IMR-90 (cell line): Measurements from ENCODE around the gene NETO2. TPM values are rescaled to one million over a fixed set of nuclear protein-coding genes. Genes with fewer than 3 reads are reported as not detected.

Source experiments
- ATAC-seq: fragments of 200-7000 bp; cut with Tn5 transposase; 2 replicates; pipeline ENCODE4 v1.9.1; 2020; ENCODE audit warnings: low read depth, mild to moderate bottlenecking, moderate library complexity
- BruUV-seq: library from RNA; stranded (reverse); fragments of 400-500 nt; replicated peaks from 2 replicates; lab custom pipeline; 2021; lab: Mats Ljungman, UMichigan
- CTCF ChIA-PET: fragments of 300-600 bp; formaldehyde crosslinking; extraction: SDS; loops from one replicate; lab custom pipeline; 2021; ENCODE audit warnings: antibody characterized with exemption; lab: Yijun Ruan, JAX
- POLR2A ChIA-PET: fragments of 300-600 bp; sonication (Branson Sonifier 250); formaldehyde crosslinking; loops from one replicate; lab custom pipeline; 2022; ENCODE audit warnings: antibody characterized with exemption; ENCODE audit not compliant: unreplicated experiment; lab: Charles Lee
- DNase-seq: peaks from one replicate; pipeline ENCODE4 v3.0.0; 2013
- H2AFZ ChIP-seq: replicated peaks from 2 replicates; pipeline ENCODE3; 2013; ENCODE audit warnings: low read length, mild to moderate bottlenecking; ENCODE audit not compliant: poor library complexity
- H2AK5ac ChIP-seq: 2 replicates; pipeline ENCODE4 v1.6.1; 2013; ENCODE audit warnings: low read depth, low read length, inconsistent platforms
- H2AK9ac ChIP-seq: replicated peaks from 2 replicates; pipeline ENCODE3; 2013; ENCODE audit warnings: mild to moderate bottlenecking, low read depth, low read length, moderate library complexity; ENCODE audit not compliant: poor library complexity
- H2BK120ac ChIP-seq: 2 replicates; pipeline ENCODE4 v1.6.1; 2013; ENCODE audit warnings: low read depth, low read length, inconsistent platforms
- H2BK15ac ChIP-seq: 3 replicates; pipeline ENCODE4 v1.6.1; 2013; ENCODE audit warnings: low read depth, low read length, inconsistent platforms
- H2BK20ac ChIP-seq: 2 replicates; pipeline ENCODE4 v1.6.1; 2013; ENCODE audit warnings: low read depth, mild to moderate bottlenecking, inconsistent platforms, low read length, moderate library complexity
- H2BK5ac ChIP-seq: 2 replicates; pipeline ENCODE4 v1.6.1; 2013; ENCODE audit warnings: mild to moderate bottlenecking, low read depth, low read length, inconsistent platforms; ENCODE audit not compliant: poor library complexity, severe bottlenecking
- H3K14ac ChIP-seq: replicated peaks from 2 replicates; pipeline ENCODE4 v1.6.1; 2013; ENCODE audit warnings: low read depth, low read length, inconsistent platforms
- H3K18ac ChIP-seq: 2 replicates; pipeline ENCODE4 v1.6.1; 2013; ENCODE audit warnings: low read depth, low read length, control low read depth
- H3K23ac ChIP-seq: 2 replicates; pipeline ENCODE4 v1.6.1; 2013; ENCODE audit warnings: low read depth, low read length, inconsistent platforms
- H3K27ac ChIP-seq: 2 replicates; pipeline ENCODE4 v1.5.1; 2013; ENCODE audit warnings: mild to moderate bottlenecking, control low read depth, low read length; ENCODE audit not compliant: insufficient read depth
- H3K27me3 ChIP-seq: 2 replicates; pipeline ENCODE4 v1.6.1; 2013; ENCODE audit warnings: low read length; ENCODE audit not compliant: control insufficient read depth, insufficient read depth
- H3K36me3 ChIP-seq: 2 replicates; pipeline ENCODE4 v1.6.1; 2013; ENCODE audit warnings: low read length, mixed read lengths; ENCODE audit not compliant: control insufficient read depth, insufficient read depth
- H3K4ac ChIP-seq: 2 replicates; pipeline ENCODE4 v1.6.1; 2013; ENCODE audit warnings: low read depth, low read length, inconsistent platforms
- H3K4me1 ChIP-seq: 2 replicates; pipeline ENCODE4 v1.6.1; 2013; ENCODE audit warnings: low read length, mixed read lengths; ENCODE audit not compliant: control insufficient read depth, insufficient read depth
- H3K4me2 ChIP-seq: 2 replicates; pipeline ENCODE4 v1.6.1; 2013; ENCODE audit warnings: low read depth, mild to moderate bottlenecking, control low read depth, low read length, moderate library complexity
- H3K4me3 ChIP-seq: 2 replicates; pipeline ENCODE4 v1.5.1; 2013; ENCODE audit warnings: low read depth, mild to moderate bottlenecking, control low read depth, low read length, moderate library complexity; ENCODE audit not compliant: insufficient read depth
- H3K56ac ChIP-seq: 2 replicates; pipeline ENCODE4 v1.6.1; 2013; ENCODE audit warnings: low read length, inconsistent platforms; ENCODE audit not compliant: insufficient read depth; ENCODE audit errors: extremely low read depth
- H3K79me1 ChIP-seq, 2 experiments: 2 replicates each; pipeline ENCODE4 v1.6.1; 2013; ENCODE audit warnings: low read length in 2 of 2, inconsistent platforms in 1 of 2, low read depth in 1 of 2
- H3K9ac ChIP-seq: 2 replicates; pipeline ENCODE4 v1.6.1; 2013; ENCODE audit warnings: low read depth, low read length, control low read depth
- H3K9me1 ChIP-seq: 2 replicates; pipeline ENCODE4 v1.6.1; 2013; ENCODE audit warnings: low read length, inconsistent platforms; ENCODE audit not compliant: insufficient read depth
- H3K9me3 ChIP-seq: 2 replicates; pipeline ENCODE4 v1.6.1; 2013; ENCODE audit warnings: low read length; ENCODE audit not compliant: control insufficient read depth, insufficient read depth
- H4K20me1 ChIP-seq: 2 replicates; pipeline ENCODE4 v1.6.1; 2013; ENCODE audit warnings: low read length, inconsistent platforms; ENCODE audit not compliant: insufficient read depth
- H4K5ac ChIP-seq: 2 replicates; pipeline ENCODE4 v1.6.1; 2013; ENCODE audit warnings: mild to moderate bottlenecking, low read depth, low read length, control low read depth
- H4K8ac ChIP-seq, 2 experiments: 2 replicates each; pipeline ENCODE4 v1.6.1; 2013; ENCODE audit warnings: low read depth in 2 of 2, low read length in 2 of 2, control low read depth in 1 of 2, inconsistent platforms in 1 of 2
- H4K91ac ChIP-seq: 2 replicates; pipeline ENCODE4 v1.6.1; 2013; ENCODE audit warnings: low read depth, low read length, inconsistent platforms; ENCODE audit not compliant: insufficient read depth
- CEBPB ChIP-seq: IDR thresholded peaks from 2 replicates; pipeline ENCODE4 v1.6.1; 2012; ENCODE audit warnings: low read depth, low read length, improper control_type of control experiment
- CHD1 ChIP-seq: IDR thresholded peaks from 2 replicates; pipeline ENCODE4 v1.6.1; 2012; ENCODE audit warnings: low read depth, low read length, improper control_type of control experiment
- FOS ChIP-seq: fragments of 150-350 bp; IDR thresholded peaks from 2 replicates; pipeline ENCODE4 v1.6.1; 2016; ENCODE audit warnings: low read depth, low read length
- MAZ ChIP-seq: IDR thresholded peaks from 2 replicates; pipeline ENCODE4 v1.6.1; 2012; ENCODE audit warnings: low read depth, mild to moderate bottlenecking, low read length, improper control_type of control experiment, moderate library complexity, borderline replicate concordance
- POLR2A ChIP-seq: IDR thresholded peaks from 2 replicates; pipeline ENCODE4 v1.6.1; 2012; ENCODE audit warnings: mild to moderate bottlenecking, low read depth, low read length
- RCOR1 ChIP-seq: IDR thresholded peaks from 2 replicates; pipeline ENCODE4 v1.6.1; 2012; ENCODE audit warnings: mild to moderate bottlenecking, low read length, improper control_type of control experiment; ENCODE audit not compliant: insufficient replicate concordance
- RFX5 ChIP-seq: IDR thresholded peaks from 2 replicates; pipeline ENCODE4 v1.8.0; 2012; ENCODE audit warnings: low read depth, mild to moderate bottlenecking, low read length, moderate library complexity
- SMC3 ChIP-seq: fragments of 150-350 bp; IDR thresholded peaks from 2 replicates; pipeline ENCODE4 v1.6.1; 2016; ENCODE audit warnings: low read depth, mild to moderate bottlenecking, antibody characterized with exemption, low read length, moderate library complexity
- WGBS, 2 experiments: methylation state at CpG; one replicate each; pipeline versions ENCODE4 v1.1.5 to v1.1.7; 2013; ENCODE audit warnings: missing lambda C conversion rate in 2 of 2; ENCODE audit not compliant: insufficient read length in 1 of 2; ENCODE audit errors: extremely low coverage in 2 of 2; 5-methylcytosine and 5-hydroxymethylcytosine counted together
- dilution Hi-C: fragments of 300-500 bp; cut with HindIII; formaldehyde crosslinking; loops from one replicate; pipeline ENCODE4 v1.14.3; 2018; ENCODE audit warnings: low sequenced_read_pairs; ENCODE audit not compliant: unreplicated experiment
- in situ Hi-C: fragments of 300-500 bp; cut with MboI; formaldehyde crosslinking; loops from 3 replicates; pipeline ENCODE4 v1.14.3; 2019; ENCODE audit warnings: low sequenced_read_pairs, inconsistent platforms, mixed read lengths
- intact Hi-C: fragments of 100-400 bp; cut with micrococcal nuclease; formaldehyde crosslinking; loops from 2 replicates; pipeline ENCODE4 v1.10.0; 2022
- polyA plus RNA-seq, 3 experiments: library from polyadenylated mRNA; depleted of rRNA; stranded (reverse); fragments of >200 nt; gene quantifications; 2 replicates each; pipeline ENCODE4 v1.2.3, GENCODE V29; 2012; ENCODE audit warnings: low replicate concordance in 1 of 3
- total RNA-seq: library from RNA; depleted of rRNA; stranded (reverse); fragments of >200 nt; gene quantifications from 2 replicates; pipeline ENCODE4 v1.2.3, GENCODE V29; 2012
- TF ChIP-seq, protein P1 (sequence below): fragments of 150-350 bp; IDR thresholded peaks from 2 replicates; pipeline ENCODE4 v1.6.1; 2016; ENCODE audit warnings: low read depth, mild to moderate bottlenecking, low read length, moderate library complexity, borderline replicate concordance

The NETO2 gene
- total and polyA plus RNA-seq, 2 of the 4 experiments (the other 2 are of a cell fraction), result 38.5 to 39.3 TPM

DNA sequence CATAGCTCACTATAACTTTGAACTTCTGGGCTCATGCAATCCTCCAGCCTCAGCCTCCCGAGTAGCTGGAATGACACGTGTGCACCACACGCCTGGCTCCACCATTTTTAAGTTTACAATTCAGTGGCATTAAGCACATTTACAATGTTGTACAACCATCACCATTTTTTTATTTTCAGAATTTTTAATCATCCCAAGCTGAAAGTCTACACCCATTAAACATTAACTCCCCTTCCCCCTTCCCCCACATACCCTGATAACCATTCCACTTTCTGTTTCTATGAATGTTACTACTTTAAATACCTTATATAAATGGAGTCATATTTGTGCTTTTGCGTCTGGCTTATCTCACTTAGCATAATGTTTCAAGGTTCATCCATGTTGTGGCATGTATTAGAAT is 18.0 kb downstream of the NETO2 start:
- ATAC-seq (no peak), DNase-seq (no peak)
- Histone ChIP-seq H3K18ac (no peak overlapping the region), H2AFZ (no peak overlapping the region), H3K56ac (no peak overlapping the region), H3K9me1 (0 out of 2 replicates have a peak, but pooled peaks cover 3% of the 10 kb centered on the region), H3K4me3 (no peak overlapping the region), H3K36me3 (peaks cover 3% of the 10 kb centered on the region; the same call in 1 of the 2 replicates), H3K9me3 (no peaks in the 10 kb centered on the region), H2BK20ac (no peak overlapping the region), H3K9ac (no peak overlapping the region), H3K4me2 (no peak overlapping the region), H4K5ac (no peak overlapping the region), H4K8ac (no peak overlapping the region), H3K27me3 (no peaks in the 10 kb centered on the region), H3K14ac (no peak overlapping the region), H2BK120ac (no peak overlapping the region), H3K27ac (no peak overlapping the region), H3K23ac (no peak overlapping the region), H4K91ac (no peak overlapping the region), H3K79me1 (peaks cover 0 to 8% of the 10 kb centered on the region in 2 experiments; a peak in 3 of 4 replicates), H3K4ac (no peak overlapping the region), H2AK5ac (no peak overlapping the region), H2AK9ac (no peak overlapping the region), H3K4me1 (no peaks in the 10 kb centered on the region), H4K20me1 (no peaks in the 10 kb centered on the region), H2BK5ac (no peak overlapping the region), H2BK15ac (no peak overlapping the region)
- in situ Hi-C loops, result no loop called here
- dilution Hi-C loops, result no loop called here
- WGBS, 2 experiments, result no CpG with 5 or more reads among the region's 4 CpGs
- no peak for TF ChIP-seq FOS
- no peak for TF ChIP-seq RCOR1
- TF ChIP-seq CEBPB, result no peak
- TF ChIP-seq CHD1, result no peak
- TF ChIP-seq, protein P1, sequence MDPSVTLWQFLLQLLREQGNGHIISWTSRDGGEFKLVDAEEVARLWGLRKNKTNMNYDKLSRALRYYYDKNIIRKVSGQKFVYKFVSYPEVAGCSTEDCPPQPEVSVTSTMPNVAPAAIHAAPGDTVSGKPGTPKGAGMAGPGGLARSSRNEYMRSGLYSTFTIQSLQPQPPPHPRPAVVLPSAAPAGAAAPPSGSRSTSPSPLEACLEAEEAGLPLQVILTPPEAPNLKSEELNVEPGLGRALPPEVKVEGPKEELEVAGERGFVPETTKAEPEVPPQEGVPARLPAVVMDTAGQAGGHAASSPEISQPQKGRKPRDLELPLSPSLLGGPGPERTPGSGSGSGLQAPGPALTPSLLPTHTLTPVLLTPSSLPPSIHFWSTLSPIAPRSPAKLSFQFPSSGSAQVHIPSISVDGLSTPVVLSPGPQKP, result no peak
- TF ChIP-seq RFX5, result no peak
- no peak for TF ChIP-seq SMC3
- TF ChIP-seq MAZ, result no peak
- no peak for TF ChIP-seq POLR2A
- ChIA-PET CTCF (interaction anchor here (2.9 kb wide), 1 partner anchor 16 kb away, joined by 9 read pairs; no protein-coding TSS in a partner anchor), POLR2A (no interaction called here)
- BruUV-seq, result no TSS peak
- intact Hi-C loops, result no loop called here
